RPMI7951 (cell line): ENCODE measurements around the gene MISFA. TPM values are rescaled to one million over a fixed set of nuclear protein-coding genes. Genes with fewer than 3 reads are reported as not detected.
"Not testable (repeated sequence)": the region's sequence is repeated elsewhere in the genome, so short reads cannot be mapped to it uniquely, and the experiment has no call there.

Experiments used
- DNase-seq: peaks from one replicate; pipeline ENCODE4 v3.0.0-alpha.2; 2012; ENCODE audit warnings: low read depth
- total RNA-seq: library from RNA; depleted of rRNA; stranded (reverse); fragments of >200 nt; shearing (Covaris generic); gene quantifications from 2 replicates; pipeline ENCODE4 v1.2.3, GENCODE V29; 2014; rRNA removed

Gene MISFA
- total RNA-seq, 1 experiment from 2014 or later = 0.60 TPM

DNA sequence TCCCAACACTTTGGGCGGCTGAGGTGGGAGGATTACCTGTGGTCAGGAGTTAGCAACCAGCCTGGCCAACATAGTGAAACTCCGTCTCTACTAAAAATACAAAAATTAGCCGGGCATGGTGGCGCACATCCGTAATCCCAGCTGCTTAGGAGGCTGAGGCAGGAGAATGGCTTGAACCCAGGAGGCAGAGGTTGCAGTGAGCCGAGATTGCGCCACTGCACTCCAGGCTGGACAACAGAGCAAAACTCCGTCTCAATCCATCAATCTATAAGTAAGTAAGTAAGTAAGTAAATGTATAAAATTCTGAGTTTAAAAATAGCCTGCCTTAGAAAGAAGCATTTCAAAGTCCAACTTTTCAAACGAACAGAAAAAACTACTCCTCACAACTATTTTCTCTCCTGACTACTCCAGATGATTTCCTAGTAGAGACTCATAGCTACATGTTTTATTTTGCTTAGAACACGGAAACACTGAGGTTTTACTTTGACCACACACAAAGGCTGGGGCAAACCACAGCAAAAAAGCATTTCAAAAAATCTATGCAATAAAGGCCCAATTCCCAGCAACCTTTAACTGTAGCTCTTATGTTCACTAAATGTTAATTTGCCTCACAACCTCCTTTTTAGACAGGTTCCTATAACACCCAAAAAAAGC lies 18.2 kb downstream of the MISFA start:
- peak; percentile 23 for DNase-seq

DNA sequence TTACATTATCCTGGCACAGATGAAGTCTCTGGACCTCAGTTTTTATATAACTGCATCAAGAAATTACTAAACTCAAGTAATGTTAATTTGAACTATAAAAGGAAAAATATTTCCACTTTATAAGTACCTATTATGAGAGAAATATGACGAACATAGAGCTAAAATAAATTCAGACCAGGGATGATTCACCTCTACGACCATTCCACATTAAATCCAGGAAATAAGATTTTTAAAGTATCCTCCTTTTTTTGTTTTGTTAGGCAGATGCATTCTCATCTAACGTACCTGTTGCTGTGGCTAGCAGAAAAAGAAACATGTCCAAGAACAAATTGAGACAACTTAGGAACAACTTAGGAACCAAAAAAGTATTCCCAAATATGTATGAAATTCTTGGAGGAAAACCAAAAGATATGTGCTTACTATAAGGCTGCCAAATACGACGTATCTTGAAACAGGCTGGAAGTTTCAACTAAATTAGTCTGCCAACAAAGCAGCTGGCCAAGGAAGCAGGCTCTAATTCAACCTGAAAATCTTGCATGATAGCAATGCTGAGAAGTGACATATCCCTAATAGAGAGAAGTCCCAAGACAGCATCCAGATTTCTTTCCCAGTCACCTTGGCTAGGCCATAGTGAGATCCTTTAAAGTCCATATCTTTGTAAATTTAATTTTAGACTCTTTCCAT lies 18.9 kb downstream of the MISFA start:
- DNase-seq = no peak

DNA sequence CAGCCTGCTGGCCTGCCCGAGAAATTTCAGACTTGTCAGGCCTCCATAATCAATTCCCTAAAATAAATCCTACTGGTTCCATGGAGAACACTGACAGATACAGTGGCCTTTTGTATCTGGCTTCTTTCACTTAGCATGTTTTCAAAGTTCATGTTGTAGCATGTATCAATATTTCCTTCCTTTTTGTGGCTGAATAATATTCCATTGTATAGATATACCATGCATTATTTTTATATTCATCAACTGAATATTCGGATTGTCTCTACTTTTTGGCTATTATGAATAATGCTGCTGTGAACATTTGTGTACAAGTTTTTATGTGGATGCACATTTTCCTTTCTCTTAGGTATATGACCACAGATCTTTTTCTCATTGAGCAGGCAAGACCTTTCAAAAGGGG lies 24.1 kb downstream of the MISFA start:
- no peak for DNase-seq

DNA sequence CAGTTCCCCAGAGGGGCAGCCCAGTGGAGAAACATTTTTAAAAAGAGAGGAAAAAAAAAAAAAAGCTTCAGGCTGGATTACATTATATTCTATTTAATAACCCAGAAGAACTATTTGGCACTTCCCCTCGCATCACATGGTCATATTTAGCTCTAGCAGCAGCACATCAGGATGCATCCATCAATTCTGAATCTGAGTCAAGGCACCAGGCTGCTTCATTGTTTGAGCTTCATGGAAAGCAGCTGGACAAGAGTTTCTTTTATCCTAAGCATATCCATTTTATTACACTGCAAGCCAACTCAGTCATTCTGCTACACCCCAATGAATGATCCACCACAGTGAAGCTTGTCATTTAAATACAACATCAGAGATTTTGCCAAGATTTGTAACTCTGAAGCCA lies 24.6 kb downstream of the MISFA start:
- no peak for DNase-seq

DNA sequence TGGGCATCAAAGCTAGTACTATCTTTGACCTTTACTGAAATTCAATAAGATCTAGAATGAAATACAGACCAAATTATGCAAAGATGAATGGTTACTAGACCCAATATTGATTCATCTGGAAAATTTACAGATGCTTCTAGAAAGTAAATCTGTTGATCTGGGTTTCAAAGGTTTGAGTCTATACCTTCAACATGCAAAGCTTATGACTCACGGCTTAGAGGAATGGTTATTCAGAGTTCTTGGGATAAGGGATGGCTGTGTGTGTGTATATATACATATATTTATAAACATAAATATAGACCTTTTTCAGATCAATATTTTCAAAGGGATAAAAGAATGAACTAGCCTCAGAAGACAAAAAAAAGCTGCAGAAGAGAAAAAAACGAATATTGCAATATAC lies 33.3 kb downstream of the MISFA start:
- DNase-seq = no peak

DNA sequence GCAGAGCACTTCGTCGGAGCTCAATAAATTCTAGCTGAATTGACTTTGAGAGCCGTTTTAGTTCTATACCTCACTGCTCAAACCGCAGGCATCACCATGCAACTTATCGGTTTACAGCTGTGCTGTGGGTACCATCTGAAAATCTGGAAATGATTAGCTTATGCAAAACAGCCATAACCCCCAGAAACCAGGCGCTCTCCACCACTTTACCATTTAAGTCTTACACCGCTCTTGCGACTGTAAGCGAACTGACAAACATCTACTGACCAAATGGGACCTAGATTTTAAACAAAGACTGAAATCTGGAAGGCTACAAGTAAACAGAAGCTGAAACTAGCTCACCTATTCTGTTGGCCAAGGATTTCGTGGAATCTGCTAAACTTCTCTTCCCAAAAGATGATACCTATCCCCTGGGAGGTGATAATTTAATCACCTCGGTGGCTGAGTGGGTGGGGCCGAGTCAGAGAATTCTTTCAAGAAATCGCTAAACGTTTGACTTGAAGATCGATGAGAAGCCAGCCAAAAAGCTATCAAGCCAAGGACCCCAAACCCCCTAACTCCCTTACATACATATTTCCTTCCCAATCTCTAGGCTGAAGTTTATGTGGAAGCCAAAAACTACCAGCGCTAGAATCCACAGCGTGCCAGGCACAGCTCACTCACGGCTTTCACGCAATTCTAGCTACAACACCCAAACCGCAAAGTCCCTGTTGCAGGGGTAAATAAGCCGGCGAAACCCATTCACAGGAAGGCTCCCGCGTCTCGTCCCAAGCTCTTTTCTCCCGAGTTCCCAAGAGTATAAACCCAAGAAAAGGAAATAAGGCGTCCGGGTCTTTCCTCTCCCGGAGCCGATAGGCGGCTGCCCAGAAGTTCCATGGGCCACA lies 33.9 kb downstream of the MISFA start:
- peak; percentile 61 for DNase-seq

DNA sequence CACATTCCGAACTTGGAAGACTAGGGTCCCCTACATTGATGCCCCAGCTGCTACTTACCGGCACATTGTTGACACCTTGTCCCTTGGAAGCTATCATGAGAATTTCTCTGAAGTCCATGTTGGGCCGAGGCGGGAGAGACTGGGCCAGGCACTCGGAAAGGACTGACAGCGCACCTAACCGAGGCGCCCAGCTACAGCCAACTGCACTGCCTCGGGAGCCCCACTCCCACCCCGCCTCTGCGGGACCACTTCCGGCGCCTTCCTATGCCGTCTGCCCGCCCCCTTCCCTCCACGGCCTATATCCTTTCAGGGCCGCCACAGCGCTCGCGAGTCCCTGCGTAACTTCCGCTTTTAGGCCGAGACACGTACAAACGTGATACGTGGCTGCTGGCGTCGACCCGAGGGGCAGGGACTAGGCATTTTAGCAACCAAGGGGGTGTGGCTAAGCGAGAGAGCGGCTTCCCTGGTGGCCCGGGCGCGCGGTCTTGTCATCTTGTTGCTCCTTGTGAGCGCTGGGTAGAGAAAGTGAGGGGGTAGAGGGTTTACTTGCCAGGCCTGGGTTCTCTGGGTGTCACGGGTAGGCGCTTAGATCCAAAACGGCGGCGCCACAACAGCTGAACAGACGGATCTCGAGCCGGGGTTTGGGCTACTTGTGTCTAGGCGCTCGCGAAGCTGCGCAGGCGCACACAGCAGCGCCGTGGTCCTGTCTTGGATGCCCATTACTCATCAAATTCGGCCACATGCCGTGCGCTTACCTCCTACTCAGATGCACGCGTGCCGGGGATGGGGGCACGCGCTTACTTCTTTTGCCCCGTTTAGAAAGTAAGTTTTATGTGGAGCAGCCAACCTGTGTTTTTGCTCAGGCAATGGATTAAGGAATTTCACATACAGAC lies 34.8 kb downstream of the MISFA start, which contains the start of gene SPTY2D1:
TSS of gene SPTY2D1 (minus strand) at position 203 of the 893 bp plus-strand sequence. CDS start at position 118, 85 bp downstream.
- peak; percentile 98 for DNase-seq

DNA sequence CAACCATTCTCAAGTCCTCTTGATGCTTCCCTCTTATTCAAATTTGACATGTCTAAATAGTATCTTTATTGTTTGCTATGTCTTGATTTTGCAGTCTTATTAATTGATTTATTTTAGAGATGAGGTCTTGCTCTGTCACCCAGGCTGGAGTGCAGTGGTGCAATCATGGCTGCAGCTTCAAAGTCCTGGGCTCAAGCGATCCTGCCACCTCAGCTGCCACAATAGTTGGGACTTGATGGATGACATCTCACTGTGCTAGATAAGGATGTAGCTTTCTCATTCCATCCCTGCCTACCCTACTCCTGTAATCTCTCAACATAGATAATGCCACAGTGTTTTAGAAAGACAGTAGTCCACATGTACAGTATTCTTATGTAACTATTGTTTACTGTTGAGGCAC lies 42.1 kb downstream of the MISFA start:
- no peak for DNase-seq

DNA sequence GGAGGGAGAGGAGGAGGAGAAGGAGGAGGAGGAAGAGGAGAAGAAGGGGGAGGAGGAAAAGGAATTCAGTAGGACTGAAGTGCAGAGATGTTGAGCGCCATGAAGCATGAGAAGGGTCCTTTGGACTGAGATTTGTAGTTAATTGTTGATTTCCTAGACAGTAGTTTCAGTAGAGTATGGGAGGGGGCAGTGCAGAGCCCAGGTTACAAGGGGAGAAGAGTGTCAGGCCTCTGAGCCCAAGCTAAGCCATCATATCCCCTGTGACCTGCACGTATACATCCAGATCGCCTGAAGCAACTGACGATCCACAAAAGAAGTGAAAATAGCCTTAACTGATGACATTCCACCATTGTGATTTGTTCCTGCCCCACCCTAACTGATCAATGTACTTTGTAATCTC lies 43.4 kb downstream of the MISFA start:
- DNase-seq = not testable (repeated sequence)

DNA sequence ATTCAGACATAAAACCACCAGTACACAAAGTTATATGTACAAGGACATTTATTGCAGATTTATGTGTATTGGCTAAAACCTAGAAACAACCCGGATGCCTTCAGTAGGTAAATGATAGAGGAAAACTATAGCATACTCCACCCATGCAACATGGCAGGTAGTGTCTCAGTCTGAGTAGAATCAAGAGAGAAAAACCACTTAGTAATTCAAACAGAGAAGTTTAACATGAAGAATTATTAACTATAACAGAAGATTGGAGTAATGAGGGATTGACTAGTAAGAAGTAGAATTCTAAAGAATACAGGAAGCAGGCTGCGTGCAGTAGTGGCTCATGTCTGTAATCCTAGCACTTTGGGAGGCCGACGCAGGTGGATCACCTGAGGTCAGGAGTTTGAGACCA lies 50.8 kb downstream of the MISFA start:
- no peak for DNase-seq

DNA sequence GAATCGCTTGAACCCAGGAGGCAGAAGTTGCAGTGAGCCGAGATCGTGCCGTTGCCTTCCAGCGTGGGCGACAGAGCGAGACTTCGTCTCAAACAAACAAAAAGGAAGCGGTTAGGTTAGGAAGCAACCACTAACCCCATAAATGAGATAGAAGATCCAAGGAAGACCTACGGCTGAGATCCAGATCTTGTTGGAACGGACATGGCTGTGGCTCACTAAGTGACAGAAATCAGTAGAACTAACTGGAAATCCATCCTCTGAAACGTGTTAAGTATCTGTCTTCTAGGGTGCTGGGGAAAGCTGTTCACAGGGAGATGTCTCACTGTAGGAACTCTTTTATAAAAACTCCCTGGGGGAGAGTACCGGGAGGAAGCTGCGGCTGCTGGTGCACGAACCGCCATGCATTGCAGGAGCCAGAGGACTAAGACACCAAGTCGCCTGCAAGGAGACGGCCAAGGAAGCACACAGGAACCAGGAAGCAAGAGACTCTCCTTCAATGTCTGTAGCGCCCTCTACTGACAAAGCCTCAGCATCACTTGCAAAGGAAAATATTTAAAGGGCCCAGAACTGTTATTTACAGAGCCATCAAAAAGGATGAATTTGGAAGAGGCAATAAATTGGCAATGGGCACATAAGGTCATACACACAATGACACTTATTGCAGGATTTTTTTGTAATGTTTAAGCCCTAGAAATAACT lies 51.4 kb downstream of the MISFA start:
- DNase-seq = peak; percentile 76

Other genes starting within 250 kb of the MISFA start
- 1,614 and 1,664 TPM in 2 replicates for gene LDHA, start 205.2 kb upstream of the MISFA start, total RNA-seq
- gene LDHC, start 187.5 kb upstream of the MISFA start, total RNA-seq = 0.29 TPM in 1 of 2 replicates, not detected in the other
- not detected in 2 replicates for gene LDHAL6A, start 143.9 kb upstream of the MISFA start, total RNA-seq
- gene TSG101, start 72.8 kb upstream of the MISFA start, total RNA-seq = 87.9 and 90.1 TPM in 2 replicates
- 26.4 and 27.9 TPM in 2 replicates for gene UEVLD, start 11.1 kb upstream of the MISFA start, total RNA-seq
- 10.7 and 11.7 TPM in 2 replicates for gene SPTY2D1, start 34.6 kb downstream of the MISFA start, total RNA-seq
- 0.12 and 0.49 TPM in 2 replicates for gene TMEM86A, start 99.0 kb downstream of the MISFA start, total RNA-seq
- gene IGSF22, start 126.4 kb downstream of the MISFA start, total RNA-seq = not detected in 2 replicates
- gene PTPN5, start 192.0 kb downstream of the MISFA start, total RNA-seq = not detected in 2 replicates